Measurements from ENCODE around the gene EHD2. TPM values are rescaled to one million over a fixed set of nuclear protein-coding genes. Genes with fewer than 3 reads are reported as not detected.
"Not testable (repeated sequence)": the region's sequence is repeated elsewhere in the genome, so short reads cannot be mapped to it uniquely, and the experiment has no call there.

EHD2 gene
- total RNA-seq, 1 experiment from 2014 or later: not detected

DNA sequence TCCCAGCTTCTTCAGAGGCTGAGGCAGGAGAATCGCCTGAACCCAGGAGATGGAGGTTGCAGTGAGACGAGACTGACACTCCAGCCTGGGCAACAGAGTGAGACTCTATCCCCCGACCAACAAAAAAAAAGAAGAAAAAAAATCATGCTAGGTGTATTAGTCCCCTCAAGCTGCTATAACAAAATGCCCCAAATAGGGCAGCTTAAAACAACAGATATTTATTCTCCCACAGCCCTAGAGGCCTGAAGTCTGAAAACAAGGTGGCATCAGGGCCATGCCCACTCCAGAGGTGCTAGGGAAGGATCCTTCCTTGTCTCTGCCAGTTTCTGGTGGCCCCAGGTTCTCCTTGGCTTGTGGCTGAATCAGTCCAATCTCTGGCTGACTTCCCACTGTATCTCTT, 8.6 kb upstream of the EHD2 start:
- no peak for DNase-seq (ENCODE audit: low spot score)
- in situ Hi-C loops (cut with HindIII; ENCODE audit: low sequenced_read_pairs): no loop called here

DNA sequence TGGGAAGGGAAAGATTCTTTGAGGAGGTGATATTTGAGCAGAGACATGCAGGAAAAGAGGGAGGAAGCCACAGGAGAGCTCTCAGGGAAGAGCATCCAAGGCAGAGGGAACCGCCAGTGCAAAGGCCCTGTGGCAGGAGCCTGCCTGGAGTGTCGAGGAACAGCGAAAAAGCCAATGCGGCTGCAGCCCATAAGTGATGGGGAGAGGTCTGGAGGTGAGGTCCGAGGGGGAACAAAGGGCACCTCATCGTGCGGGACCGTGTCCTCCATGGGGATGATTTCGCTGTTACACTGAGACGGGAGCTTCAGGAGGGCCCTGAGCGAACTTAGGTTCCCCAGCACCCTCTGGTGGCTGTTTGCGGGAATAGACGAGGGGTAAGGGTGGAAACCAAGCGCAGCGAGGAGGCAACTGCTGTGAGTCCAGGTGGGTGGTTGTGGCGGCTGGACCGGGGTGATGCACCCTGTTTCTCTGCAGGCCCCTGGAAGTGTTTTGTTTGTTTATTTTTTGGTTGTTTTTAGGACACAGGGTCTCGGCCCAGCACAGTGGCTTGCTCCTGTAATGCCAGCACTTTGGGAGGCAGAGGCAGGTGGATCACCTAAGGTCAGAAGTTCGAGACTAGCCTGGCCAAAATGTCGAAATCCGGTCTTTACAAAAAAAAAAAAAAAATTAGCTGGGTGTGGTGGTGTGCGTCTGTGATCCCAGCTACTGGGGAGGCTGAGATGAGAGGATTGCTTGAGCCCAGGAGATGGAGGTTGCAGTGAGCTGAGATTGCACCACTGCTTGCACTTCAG, 5.9 kb upstream of the EHD2 start:
- peak; percentile 77 for DNase-seq (ENCODE audit: low spot score)
- in situ Hi-C loops (cut with HindIII; ENCODE audit: low sequenced_read_pairs): no loop called here

DNA sequence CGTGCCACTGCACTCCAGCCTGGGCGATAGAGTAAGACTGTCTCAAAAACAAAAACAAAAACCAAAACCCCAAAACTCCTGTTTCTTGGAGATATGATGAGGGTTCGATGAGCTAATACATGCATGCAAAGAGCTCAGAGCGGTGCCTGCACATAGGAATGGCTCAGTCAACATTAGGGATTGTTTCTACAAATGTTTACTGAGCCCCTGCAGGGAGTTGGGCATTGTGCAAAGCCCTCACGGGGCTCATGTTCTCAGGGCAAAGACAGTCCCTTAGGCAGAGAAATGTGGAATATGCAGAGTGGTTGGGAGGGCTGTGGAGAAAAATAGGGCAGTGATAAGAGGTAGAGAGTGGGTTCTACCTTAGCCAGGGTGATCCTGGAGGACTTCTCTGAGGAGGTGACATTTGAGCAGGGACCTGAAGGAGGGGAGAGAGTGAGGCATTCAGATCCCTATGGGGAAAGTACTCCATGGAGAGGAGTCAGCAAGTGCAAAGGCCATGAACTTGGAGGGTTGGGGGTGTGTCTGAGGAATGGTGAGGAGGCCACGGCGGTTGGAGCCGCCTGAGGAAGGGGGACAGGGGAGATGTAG, 1.5 kb upstream of the EHD2 start:
- no peak for DNase-seq (ENCODE audit: low spot score)
- in situ Hi-C loops (cut with HindIII; ENCODE audit: low sequenced_read_pairs): no loop called here

DNA sequence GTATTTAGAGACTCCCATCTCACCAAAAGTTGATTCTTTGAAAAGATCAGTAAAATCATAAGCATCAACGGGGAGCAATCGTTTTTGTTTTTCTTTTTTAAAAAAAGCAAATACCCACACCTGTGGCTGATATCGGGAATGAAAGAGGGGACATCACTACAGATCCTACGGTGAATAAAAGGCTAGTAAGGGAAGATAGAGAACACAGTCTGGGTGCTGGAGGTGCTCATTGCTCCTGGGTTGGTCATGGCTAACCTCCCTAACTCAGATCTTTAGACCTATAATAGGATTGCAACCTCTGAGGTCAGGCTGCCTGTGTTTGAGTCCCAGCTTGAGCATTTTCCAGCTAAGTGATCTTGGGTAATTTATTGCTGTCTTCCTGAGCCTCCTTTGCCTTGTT, 1.1 kb downstream of the EHD2 start:
- in situ Hi-C loops (cut with HindIII; ENCODE audit: low sequenced_read_pairs): no loop called here
- no peak for DNase-seq (ENCODE audit: low spot score)

DNA sequence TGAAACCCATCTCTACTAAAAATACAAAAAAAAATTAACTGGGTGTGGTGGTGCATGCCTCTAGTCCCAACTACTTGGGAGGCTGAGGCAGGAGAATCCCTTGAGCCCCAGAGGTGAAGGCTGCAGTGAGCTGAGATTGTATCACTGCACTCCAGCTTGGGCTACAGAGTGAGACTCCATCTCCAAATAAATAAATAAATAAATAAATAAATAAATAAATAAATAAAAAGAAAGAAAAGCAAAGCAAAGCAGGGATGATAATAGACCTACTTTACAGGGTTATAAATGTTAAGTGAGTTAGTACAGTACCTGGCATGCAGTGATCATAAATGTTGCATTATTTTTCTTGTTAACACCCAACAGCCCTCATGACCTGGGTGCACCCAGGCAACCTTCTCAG, 1.6 kb downstream of the EHD2 start:
- in situ Hi-C loops (cut with HindIII; ENCODE audit: low sequenced_read_pairs); DNase-seq (ENCODE audit: low spot score): not testable (repeated sequence)

DNA sequence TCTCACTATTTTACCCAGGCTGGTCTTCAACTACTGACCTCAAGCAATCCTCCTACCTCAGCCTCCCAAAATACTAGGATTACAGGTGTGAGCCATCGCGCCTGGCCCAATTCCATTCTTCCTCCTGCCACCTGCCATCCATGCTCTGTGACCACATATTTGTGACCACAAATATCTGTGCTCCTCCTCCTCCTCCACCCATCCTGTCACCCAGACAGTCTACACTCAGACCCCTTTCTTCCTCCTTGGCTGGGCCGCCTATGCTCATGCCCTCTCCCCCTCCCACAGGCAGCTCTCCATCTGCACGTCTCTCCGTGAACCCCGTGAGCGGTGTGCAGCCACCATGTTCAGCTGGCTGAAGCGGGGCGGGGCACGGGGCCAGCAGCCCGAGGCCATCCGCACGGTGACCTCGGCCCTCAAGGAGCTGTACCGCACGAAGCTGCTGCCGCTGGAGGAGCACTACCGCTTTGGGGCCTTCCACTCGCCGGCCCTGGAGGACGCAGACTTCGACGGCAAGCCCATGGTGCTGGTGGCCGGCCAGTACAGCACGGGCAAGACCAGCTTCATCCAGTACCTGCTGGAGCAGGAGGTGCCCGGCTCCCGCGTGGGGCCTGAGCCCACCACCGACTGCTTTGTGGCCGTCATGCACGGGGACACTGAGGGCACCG, 3.2 kb downstream of the EHD2 start:
- in situ Hi-C loops (cut with HindIII; ENCODE audit: low sequenced_read_pairs): no loop called here
- no peak for DNase-seq (ENCODE audit: low spot score)

DNA sequence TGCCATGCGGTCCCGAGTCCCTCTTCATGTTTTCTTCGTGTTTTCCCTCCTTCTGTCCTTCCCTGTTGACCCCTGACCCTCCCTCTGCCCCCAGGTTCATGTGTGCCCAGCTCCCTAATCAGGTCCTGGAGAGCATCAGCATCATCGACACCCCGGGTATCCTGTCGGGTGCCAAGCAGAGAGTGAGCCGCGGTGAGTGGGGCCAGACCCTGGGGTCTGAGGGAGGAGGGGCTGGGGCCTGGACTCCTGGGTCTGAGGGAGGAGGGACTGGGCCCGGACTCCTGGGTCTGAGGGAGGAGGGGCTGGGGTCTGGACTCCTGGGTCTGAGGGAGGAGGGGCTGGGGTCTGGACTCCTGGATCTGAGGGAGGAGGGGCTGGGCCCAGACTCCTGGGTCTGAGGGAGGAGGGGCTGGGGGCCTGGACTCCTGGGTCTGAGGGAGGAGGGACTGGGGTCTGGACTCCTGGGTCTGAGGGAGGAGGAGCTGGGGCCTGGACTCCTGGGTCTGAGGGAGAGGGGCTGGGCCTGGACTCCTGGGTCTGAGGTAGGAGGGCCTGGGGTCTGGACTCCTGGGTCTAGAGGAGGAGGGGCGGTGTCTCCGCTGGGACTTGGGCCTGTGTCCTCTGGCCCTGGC, 5.3 kb downstream of the EHD2 start:
- in situ Hi-C loops (cut with HindIII; ENCODE audit: low sequenced_read_pairs): not testable (repeated sequence)

DNA sequence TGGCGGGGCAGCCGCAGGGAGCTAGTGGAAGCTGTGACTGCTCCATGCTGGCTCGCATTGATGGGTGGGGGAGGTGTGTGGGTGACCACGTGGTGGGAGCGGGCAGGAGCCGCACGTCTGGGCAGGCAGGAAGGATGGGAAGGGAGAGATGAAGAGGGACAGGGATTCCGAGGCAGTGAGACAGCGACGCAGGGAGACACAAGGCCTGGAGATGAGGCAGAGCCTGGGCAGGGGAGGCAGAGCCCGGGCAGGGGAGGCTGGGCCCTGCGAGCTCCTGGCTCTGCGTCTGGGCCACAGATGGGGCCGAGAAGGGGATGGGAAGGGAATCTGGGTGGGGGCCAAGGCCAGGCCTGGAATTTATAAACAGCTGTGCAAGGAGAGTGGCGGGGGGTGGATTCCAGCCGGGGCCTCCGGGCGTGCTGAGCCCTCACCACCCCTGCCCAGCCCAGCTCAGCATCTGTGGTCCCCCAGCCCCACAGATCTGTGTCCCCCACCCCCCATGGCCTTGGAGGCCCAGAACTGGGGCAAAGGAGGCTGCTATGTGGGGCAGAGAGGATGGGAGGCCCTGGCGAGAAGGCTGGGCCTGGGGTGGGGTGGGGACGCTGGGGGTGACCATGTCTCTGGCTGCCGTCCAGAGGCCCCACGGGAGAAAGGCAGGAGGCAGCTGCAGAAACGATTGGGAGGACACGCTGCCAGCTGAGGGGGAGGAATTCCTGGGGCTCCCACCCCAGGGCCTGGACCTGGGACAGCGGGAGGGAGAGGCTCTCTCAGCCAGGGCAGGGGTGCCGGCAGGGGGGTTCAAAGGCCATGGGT, 6.0 kb downstream of the EHD2 start:
- in situ Hi-C loops (cut with HindIII; ENCODE audit: low sequenced_read_pairs): no loop called here
- peak; percentile 42 for DNase-seq (ENCODE audit: low spot score)

More for the DNA sequence above, 5.3 kb downstream of the EHD2 start:
- DNase-seq (ENCODE audit: low spot score): not testable (repeated sequence)

DNA sequence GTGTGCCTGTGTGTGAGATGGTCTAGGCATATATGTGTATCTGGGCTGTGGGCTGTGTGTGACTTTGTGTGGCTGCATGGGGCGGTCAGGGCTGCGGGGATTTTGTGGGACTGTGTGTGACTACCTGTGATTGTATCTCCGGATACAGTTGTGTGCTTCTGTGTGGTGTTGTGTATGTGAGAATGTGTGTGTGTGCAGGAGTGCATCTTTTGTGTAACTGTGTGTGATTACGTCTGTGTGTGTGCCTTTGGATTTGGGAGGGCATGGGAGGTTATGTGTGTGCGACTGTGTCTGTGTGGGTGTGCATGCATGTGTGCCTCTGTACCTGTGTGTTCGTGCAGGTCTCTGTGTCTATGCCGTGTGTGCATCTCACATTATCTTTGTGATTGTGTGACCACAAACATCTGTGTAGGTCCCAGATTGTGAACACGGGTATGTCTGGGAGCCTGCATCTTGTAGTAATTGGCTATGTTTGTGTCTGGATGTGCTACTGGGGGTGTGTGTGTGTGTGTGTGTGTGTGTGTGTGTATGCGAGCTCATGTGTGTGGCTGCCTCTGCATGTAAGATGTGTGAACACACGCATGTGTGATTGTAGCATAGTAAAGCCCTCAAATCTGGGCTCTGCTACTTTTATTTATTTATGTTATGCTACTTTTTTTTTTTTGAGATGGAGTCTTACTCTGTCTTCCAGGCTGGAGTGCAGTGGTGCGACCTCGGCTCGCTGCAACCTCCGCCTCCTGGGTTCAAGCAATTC, 7.6 kb downstream of the EHD2 start:
- in situ Hi-C loops (cut with HindIII; ENCODE audit: low sequenced_read_pairs): no loop called here
- no peak for DNase-seq (ENCODE audit: low spot score)

DNA sequence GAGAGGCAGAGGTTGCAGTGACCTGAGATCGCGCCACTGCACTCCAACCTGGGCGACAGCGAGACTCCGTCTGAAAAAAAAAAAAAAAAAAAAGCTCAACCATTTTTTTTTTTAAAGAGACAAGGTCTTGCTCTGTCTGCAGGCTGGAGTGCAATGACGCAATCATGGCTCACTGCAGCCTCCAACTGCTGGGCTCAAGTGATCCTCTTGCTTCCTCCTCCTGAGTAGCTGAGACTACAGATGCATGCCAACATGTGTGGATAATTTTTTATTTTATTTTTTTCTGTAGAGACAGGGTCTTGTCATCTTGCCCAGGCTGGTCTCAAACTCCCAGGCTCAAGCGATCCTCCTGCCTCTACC, 10.3 kb downstream of the EHD2 start:
- in situ Hi-C loops (cut with HindIII; ENCODE audit: low sequenced_read_pairs): no loop called here
- no peak for DNase-seq (ENCODE audit: low spot score)

DNA sequence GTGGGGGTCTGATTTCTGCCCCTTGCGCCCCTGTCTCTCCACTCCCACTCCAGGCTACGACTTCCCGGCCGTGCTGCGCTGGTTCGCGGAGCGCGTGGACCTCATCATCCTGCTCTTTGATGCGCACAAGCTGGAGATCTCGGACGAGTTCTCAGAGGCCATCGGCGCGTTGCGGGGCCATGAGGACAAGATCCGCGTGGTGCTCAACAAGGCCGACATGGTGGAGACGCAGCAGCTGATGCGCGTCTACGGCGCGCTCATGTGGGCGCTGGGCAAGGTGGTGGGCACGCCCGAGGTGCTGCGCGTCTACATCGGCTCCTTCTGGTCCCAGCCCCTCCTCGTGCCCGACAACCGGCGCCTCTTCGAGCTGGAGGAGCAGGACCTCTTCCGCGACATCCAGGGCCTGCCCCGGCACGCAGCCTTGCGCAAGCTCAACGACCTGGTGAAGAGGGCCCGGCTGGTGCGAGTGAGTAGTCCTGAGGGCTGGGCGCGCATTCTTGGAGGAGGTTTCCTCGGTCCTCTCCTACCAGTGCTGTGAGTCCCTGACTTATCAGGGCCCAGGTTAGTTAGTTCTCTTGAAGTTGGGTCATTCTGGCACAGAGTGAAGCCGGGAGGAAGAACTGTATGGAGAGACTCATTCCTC, 12.7 kb downstream of the EHD2 start:
- no peak for DNase-seq (ENCODE audit: low spot score)
- in situ Hi-C loops (cut with HindIII; ENCODE audit: low sequenced_read_pairs): no loop called here

DNA sequence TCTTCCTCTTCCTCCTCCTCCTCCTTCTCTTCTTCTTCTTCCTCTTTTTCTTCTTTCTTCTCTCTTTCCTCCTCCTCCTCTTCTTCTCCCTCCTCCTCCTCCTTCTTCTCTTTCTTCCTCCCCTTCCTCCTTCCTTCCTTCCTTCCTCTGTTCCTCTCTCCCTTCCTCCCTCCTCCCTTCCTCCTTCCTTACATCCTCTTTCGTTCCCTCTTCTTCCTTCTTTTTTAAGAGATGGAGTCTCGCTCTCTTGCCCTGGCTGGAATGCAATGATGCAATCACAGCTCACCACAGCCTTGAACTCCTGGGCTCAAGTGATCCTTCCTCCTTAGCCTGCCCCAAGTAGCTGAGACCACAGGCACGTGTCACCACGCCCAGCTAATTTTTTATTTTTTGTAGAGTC, 13.2 kb downstream of the EHD2 start:
- DNase-seq (ENCODE audit: low spot score): no peak
- in situ Hi-C loops (cut with HindIII; ENCODE audit: low sequenced_read_pairs): no loop called here

DNA sequence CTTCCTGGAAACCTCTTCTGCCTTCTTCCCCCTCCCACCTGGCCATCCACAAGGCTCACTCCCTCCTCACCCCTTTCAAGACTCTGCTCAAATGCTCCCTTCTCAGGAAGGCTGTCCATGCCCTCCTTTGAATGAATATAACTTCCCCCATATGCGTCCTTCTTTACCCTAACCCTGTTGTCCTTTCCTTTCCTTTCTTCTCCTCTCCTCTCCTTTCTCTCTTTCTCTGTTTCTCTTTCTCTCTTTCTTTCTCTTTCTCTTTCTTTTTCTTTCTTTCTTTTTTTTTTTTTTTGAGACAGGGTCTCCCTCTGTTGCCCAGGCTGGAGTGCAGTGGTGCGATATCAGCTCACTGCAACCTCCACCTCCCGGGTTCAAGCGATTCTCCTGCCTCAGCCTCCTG, 15.1 kb downstream of the EHD2 start:
- DNase-seq (ENCODE audit: low spot score); in situ Hi-C loops (cut with HindIII; ENCODE audit: low sequenced_read_pairs): not testable (repeated sequence)

DNA sequence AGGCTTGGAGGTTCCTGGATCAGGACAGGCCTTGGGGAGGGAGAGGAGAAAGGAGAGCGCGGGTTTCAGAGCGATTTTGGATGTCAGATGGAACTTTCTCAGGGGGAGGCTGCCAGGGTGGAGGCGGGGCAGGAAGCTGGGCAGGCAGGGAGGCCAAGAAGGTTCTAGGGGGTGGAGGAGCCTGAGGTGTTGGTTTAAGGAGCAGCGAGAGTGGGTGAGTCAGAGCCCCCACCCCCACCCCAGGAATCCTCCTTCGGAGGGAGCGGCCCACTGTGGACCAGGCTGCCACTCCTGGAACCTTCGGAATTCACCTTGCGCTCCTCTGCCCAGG, 16.2 kb downstream of the EHD2 start:
- in situ Hi-C loops (cut with HindIII; ENCODE audit: low sequenced_read_pairs): no loop called here
- peak; percentile 17 for DNase-seq (ENCODE audit: low spot score)

DNA sequence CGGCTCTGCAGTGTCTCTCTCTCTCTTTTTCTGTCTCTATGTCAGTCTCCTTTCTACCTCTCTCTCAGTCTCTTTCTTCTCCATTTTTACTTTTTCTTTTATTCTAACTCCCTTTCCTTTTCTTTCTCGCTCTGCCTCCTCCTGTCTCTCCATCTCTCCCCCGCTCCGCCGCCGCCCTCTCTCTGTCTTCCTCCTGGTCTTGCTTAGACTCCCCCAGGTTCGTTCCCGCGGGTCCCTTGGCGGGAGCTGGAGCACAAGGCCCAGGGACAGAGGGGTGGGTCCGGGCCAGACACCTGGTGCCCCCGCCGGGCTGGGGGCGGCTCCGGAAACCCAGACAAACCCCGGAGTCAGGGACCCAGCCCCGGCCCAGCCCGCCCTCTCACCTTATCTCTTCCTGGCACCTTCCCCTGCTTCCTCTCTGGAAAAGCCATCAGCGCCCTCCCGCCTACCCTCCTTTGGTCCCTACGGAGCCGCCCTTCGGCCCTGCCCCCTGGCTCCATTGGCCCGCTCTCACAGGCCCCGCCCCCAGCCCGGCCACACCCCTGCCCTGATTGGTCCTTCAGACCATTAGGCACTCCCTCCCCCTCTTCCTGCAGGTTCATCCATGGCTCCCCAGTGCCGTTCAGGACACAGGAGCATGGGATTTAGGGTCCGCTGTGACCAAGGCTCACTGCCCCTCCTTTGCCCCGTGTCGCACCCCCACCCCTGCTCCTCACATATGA, 16.7 kb downstream of the EHD2 start:
- in situ Hi-C loops (cut with HindIII; ENCODE audit: low sequenced_read_pairs): no loop called here
- DNase-seq (ENCODE audit: low spot score): peak; percentile 67

DNA sequence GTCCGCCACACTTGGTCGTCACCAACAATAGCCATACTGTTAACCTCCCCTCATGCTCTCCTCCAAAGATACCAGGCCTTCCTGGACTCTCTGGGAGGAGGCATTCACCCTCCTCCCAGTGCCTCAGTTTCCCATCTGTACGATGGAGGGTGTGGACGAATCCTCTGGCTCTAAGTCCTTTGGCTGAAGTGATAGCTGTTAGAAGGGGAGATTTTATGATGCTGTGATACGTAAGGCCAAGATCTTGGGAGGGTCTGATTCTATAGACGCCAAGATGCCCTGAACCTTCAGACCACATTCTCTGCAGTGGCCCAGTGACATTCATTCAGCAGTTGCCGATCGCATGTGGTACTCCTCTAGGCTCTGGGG, 17.3 kb downstream of the EHD2 start:
- in situ Hi-C loops (cut with HindIII; ENCODE audit: low sequenced_read_pairs): no loop called here

DNA sequence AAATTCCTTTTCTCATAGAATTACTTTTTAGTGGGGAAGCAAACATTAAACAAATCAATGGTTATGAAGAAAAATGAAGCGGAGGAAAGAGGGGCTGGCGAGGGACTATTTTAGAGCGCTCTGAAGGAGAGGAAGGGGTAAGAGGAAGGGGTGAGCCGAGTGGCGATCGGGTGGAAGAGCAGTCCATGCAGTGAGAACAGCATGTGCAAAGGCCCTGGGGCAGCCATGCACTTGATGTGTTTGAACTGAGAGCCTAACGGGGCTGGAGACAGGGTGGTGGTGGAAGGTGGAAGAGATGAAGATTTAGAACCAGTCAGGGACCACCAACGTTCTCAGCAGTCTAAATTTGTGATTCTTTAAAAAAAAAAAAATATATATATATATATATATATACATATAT, 17.7 kb downstream of the EHD2 start:
- no peak for DNase-seq (ENCODE audit: low spot score)
- in situ Hi-C loops (cut with HindIII; ENCODE audit: low sequenced_read_pairs): no loop called here

More for the DNA sequence above, 17.3 kb downstream of the EHD2 start:
- DNase-seq (ENCODE audit: low spot score): no peak

DNA sequence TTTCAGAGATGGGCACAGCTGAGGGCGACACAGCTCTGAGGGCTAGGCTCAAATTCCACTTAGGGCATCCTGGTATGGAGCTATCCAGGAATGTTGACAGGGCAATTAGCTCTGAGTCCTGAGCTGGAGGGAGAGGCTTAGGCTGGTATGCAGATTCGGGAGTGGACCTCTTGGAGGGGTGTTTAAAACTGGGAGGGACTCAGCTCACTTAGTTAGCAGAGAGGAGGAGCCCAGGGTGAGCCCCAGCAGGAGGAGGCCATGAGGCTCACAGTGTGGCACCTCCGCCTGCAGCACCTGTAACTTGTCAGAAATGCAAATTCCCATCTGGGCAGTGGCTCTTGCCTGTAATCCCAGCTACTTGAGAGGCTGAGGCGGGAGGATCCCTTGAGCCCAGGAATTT, 21.9 kb downstream of the EHD2 start:
- DNase-seq (ENCODE audit: low spot score): no peak
- in situ Hi-C loops (cut with HindIII; ENCODE audit: low sequenced_read_pairs): no loop called here
